GM18907 (cell line): ENCODE measurements around the gene AKR1C4.

Experiments used
- ATAC-seq: cut with Tn5 transposase; IDR thresholded peaks from one replicate; pipeline ENCODE4 v1.9.1; 2021; ENCODE audit warnings: mild to moderate bottlenecking, moderate library complexity; ENCODE audit not compliant: unreplicated experiment

The AKR1C4 gene

GRCh38 chr10:5265139-5265538 is 68.5 kb downstream of the AKR1C4 start:
- no peak for ATAC-seq

- ATAC-seq = no peak
Observed at GRCh38 chr10:5266351-5266750, 69.7 kb downstream of the AKR1C4 start.

DNA sequence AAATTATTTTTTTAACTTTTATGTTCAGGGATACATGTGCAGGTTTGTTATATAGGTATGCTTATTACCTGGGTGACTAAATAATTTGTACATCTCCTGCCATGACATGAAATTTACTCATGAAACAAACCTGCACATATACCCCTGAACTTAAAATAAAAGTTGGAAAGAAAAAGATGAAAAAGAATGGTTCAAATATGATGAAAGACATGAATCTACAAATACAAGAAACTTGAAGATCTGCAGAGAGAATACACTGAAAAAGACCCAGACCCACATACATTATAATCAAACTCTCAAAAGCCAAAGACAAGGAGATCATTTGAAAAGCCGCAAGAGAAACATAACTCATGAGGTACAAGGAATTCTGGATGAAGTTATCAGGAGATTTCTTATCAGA is 70.2 kb downstream of the AKR1C4 start:
- no peak for ATAC-seq

GRCh38 chr10:5268234-5268633 is 71.6 kb downstream of the AKR1C4 start:
- no peak for ATAC-seq
